Measurements from ENCODE around the gene CRYGS. TPM values are rescaled to one million over a fixed set of nuclear protein-coding genes. Genes with fewer than 3 reads are reported as not detected.

Gene CRYGS
- total RNA-seq, 1 donor from 2014 or later: 3.4 TPM

- no peak for DNase-seq (ENCODE audit: low spot score)
Observed at GRCh38 chr3:186493525-186494255, 50.5 kb downstream of the CRYGS start.

- DNase-seq (ENCODE audit: low spot score): no peak
Observed at GRCh38 chr3:186492385-186492984, 51.7 kb downstream of the CRYGS start.

- no peak for DNase-seq (ENCODE audit: low spot score)
Observed at GRCh38 chr3:186489507-186489906, 54.7 kb downstream of the CRYGS start.

Other genes starting within 250 kb of the CRYGS start
- gene DGKG, start 182.1 kb downstream of the CRYGS start, total RNA-seq: 16.2 TPM
- gene TBCCD1, start 23.0 kb upstream of the CRYGS start, total RNA-seq: 12.0 TPM
- 30.0 TPM for gene DNAJB11, start 26.3 kb upstream of the CRYGS start, total RNA-seq
- gene AHSG, start 68.7 kb upstream of the CRYGS start, total RNA-seq: not detected
- not detected for gene FETUB, start 96.0 kb upstream of the CRYGS start, total RNA-seq
- gene HRG, start 121.6 kb upstream of the CRYGS start, total RNA-seq: not detected
- not detected for gene KNG1, start 173.0 kb upstream of the CRYGS start, total RNA-seq
- 343 TPM for gene EIF4A2, start 239.2 kb upstream of the CRYGS start, total RNA-seq

Data from ureter (tissue), 1 donor.